Naive thymus-derived CD4-positive, alpha-beta T cell (primary cell): Measurements from ENCODE around the gene JMJD1C. TPM values are rescaled to one million over a fixed set of nuclear protein-coding genes. Genes with fewer than 3 reads are reported as not detected.
A peak's percentile ranks its signal among the peaks of the same experiment; 100 is the strongest.

ENCODE experiments used
- ATAC-seq: fragments of 150-1000 bp; cut with Tn5 transposase; 2 replicates; pipeline ENCODE4 v1.10.0; 2021; ENCODE audit warnings: mild to moderate bottlenecking, moderate library complexity
- CTCF ChIA-PET: fragments of 350-600 bp; sonication (Branson Sonifier 250); formaldehyde crosslinking; loops from one replicate; lab custom pipeline; 2021; ENCODE audit warnings: antibody characterized with exemption; lab: Charles Lee
- POLR2A ChIA-PET: fragments of 350-600 bp; sonication (Branson Sonifier 250); formaldehyde crosslinking; loops from one replicate; lab custom pipeline; 2021; ENCODE audit warnings: antibody characterized with exemption, inconsistent platforms; lab: Charles Lee
- DNase-seq, 9 donors: peaks; one replicate each; pipeline versions ENCODE4 v3.0.0 to v3.0.0-alpha.2; 2020 to 2022; ENCODE audit warnings: mixed read lengths in 1 of 9
- H3K27ac ChIP-seq: one replicate; pipeline ENCODE4 v1.7.0; 2013; ENCODE audit warnings: mild to moderate bottlenecking, low read depth, low read length, moderate library complexity
- H3K27me3 ChIP-seq, 2 donors: one replicate each; pipeline ENCODE4 v1.7.0; 2013; ENCODE audit warnings: low read length in 2 of 2, mild to moderate bottlenecking in 2 of 2, moderate library complexity in 2 of 2; ENCODE audit not compliant: control insufficient read depth in 2 of 2, insufficient read depth in 2 of 2
- H3K36me3 ChIP-seq, 3 experiments: 1 replicate in 2 of 3; 2 replicates in 1 of 3; pipeline ENCODE4 v1.7.0; 2013; ENCODE audit warnings: low read length in 3 of 3, mild to moderate bottlenecking in 3 of 3, moderate library complexity in 1 of 3; ENCODE audit not compliant: insufficient read depth in 3 of 3, control insufficient read depth in 2 of 3
- H3K4me1 ChIP-seq, 2 donors: one replicate each; pipeline ENCODE4 v1.7.0; 2013; ENCODE audit warnings: low read length in 2 of 2, mild to moderate bottlenecking in 2 of 2, moderate library complexity in 1 of 2; ENCODE audit not compliant: control insufficient read depth in 2 of 2, insufficient read depth in 2 of 2
- H3K4me3 ChIP-seq: 2 replicates; pipeline ENCODE4 v1.7.0; 2013; ENCODE audit warnings: mild to moderate bottlenecking, low read length
- H3K9me3 ChIP-seq, 3 experiments: 1 replicate in 2 of 3; 2 replicates in 1 of 3; pipeline ENCODE4 v1.7.0; 2013; ENCODE audit warnings: low read length in 3 of 3; ENCODE audit not compliant: control insufficient read depth in 2 of 3
- H3K27ac Mint-ChIP-seq, 9 donors: one replicate each; pipeline ENCODE4 v1.8.0; 2020 to 2022; ENCODE audit warnings: mixed read lengths in 9 of 9, mild to moderate bottlenecking in 8 of 9, moderate library complexity in 5 of 9, inconsistent platforms in 2 of 9
- H3K27me3 Mint-ChIP-seq, 5 donors: one replicate each; pipeline ENCODE4 v1.8.0; 2021 to 2022; ENCODE audit warnings: mixed read lengths in 5 of 5, mild to moderate bottlenecking in 1 of 5
- H3K36me3 Mint-ChIP-seq, 5 donors: one replicate each; pipeline ENCODE4 v1.8.0; 2020 to 2022; ENCODE audit warnings: mixed read lengths in 5 of 5, mild to moderate bottlenecking in 3 of 5, inconsistent platforms in 1 of 5
- H3K4me1 Mint-ChIP-seq, 7 donors: one replicate each; pipeline ENCODE4 v1.8.0; 2020 to 2022; ENCODE audit warnings: mixed read lengths in 7 of 7, mild to moderate bottlenecking in 3 of 7, inconsistent platforms in 1 of 7
- H3K4me3 Mint-ChIP-seq, 10 donors: one replicate each; pipeline ENCODE4 v1.8.0; 2020 to 2022; ENCODE audit warnings: mild to moderate bottlenecking in 10 of 10, mixed read lengths in 10 of 10, moderate library complexity in 6 of 10, inconsistent platforms in 2 of 10
- H3K9me3 Mint-ChIP-seq, 11 donors: one replicate each; pipeline ENCODE4 v1.8.0; 2020 to 2022; ENCODE audit warnings: mixed read lengths in 11 of 11, mild to moderate bottlenecking in 4 of 11, inconsistent platforms in 1 of 11, moderate library complexity in 1 of 11
- intact Hi-C, 2 donors: fragments of 100-400 bp; cut with micrococcal nuclease; formaldehyde crosslinking; loops; one replicate each; pipeline ENCODE4 v1.15.1; 2023
- polyA plus RNA-seq, 2 donors: library from polyadenylated mRNA; unstranded; fragments of 300-500 nt; fragmentation: Illumina TruSeq; gene quantifications; one replicate each; pipeline ENCODE4 v1.2.3, GENCODE V29; 2021
- total RNA-seq, 6 experiments: library from RNA in 5 of 6; stranded (reverse) in 5 of 6; gene quantifications; 1 replicate in 5 of 6; 2 replicates in 1 of 6; pipeline ENCODE4 v1.2.3 and lab custom pipeline; 2021 to 2026

Gene JMJD1C
- total and polyA plus RNA-seq, 7 experiments from 2014 or later: 59.0 to 331 (median 120) TPM

DNA sequence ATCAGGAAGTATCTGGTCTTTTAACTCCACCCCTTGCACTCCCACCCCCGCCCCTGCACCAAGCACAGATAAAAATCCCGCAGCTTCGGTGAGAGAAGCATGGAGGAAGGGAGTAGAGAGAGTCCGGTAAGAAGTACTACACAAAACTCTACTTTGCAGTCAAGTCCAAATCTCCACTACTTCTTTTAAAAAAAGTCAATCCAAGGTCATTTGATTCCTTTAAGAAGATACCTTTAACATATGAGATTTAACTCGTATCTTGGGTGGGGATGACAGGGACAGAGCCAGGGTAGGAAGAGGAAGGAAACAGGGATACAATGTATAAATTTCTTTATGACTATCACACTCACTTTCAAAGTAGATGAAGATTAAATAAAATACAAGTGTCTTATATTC lies 200.6 kb downstream of the JMJD1C start:
- Mint-ChIP-seq H3K9me3 (no peaks in the 10 kb centered on the region), H3K36me3 (peaks cover 0 to 23% (median 11%) of the 10 kb centered on the region in 5 donors), H3K4me1 (peaks cover 24 to 53% (median 34%) of the 10 kb centered on the region in 7 donors), H3K27ac (peak overlapping the region; percentile 78 to 98 (median 92)), H3K4me3 (peak overlapping the region; percentile 90 to 99 (median 96)), H3K27me3 (no peaks in the 10 kb centered on the region)
- ChIA-PET CTCF (interaction anchor here (0.6 to 1.0 kb wide), 2 partner anchors 9 to 193 kb away, joined by 3 to 5 read pairs; no protein-coding TSS in a partner anchor), POLR2A (interaction anchor here (0.9 to 1.4 kb wide), 3 partner anchors 37 to 157 kb away, joined by 3 to 7 read pairs (median 4); no protein-coding TSS in a partner anchor)
- no peaks in the 10 kb centered on the region for H3K36me3 ChIP-seq
- H3K4me3 ChIP-seq: peak overlapping the region; percentile 85
- no peaks in the 10 kb centered on the region for H3K27me3 ChIP-seq
- intact Hi-C loops: loop anchor here (5.0 to 10.0 kb wide), 6 partner anchors 77 to 1363 kb away; partner anchors contain the start of gene ARID5B (in 1 of the 2)
- no peak for ATAC-seq
- peak in 2 of 9 donors; percentile 25 to 40 for DNase-seq
- peaks cover 27 to 35% of the 10 kb centered on the region in 2 donors for H3K4me1 ChIP-seq
- peak overlapping the region; percentile 91 for H3K27ac ChIP-seq
- H3K9me3 ChIP-seq: no peaks in the 10 kb centered on the region

DNA sequence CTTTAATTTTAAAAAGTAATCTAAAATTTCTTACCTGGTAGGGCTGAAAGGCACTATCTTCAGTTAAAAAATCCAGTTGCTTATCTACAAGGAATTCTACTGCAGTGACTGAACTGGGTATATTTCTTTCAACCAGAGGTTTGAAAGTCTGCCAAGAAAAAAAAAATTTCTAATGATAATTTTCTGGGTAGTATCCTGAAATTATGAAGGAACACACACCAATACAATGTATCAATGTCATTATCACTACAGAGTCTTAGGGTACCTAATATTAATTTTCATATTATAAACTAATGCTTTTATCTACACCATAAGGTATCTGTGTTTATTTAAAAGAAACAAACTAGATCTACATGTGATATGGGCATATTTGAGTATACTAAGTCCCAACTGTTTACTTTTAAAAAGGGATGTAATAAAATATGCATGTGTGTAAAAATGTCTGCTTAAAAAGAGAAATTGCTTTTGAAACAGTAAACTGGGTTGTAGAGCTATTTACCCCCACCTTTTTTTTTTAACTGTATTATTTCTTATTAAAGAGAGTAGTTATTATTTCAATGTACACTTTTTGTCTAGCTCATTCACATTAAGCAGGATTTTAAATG lies 201.1 kb downstream of the JMJD1C start:
- Mint-ChIP-seq H3K36me3 (peaks cover 0 to 23% (median 13%) of the 10 kb centered on the region in 5 donors), H3K27me3 (no peaks in the 10 kb centered on the region), H3K9me3 (no peaks in the 10 kb centered on the region), H3K4me3 (peak overlapping the region; percentile 90 to 99 (median 96)), H3K27ac (peak overlapping the region; percentile 78 to 98 (median 92)), H3K4me1 (peaks cover 24 to 57% (median 39%) of the 10 kb centered on the region in 7 donors)
- Histone ChIP-seq H3K4me1 (peaks cover 29 to 38% of the 10 kb centered on the region in 2 donors), H3K9me3 (no peaks in the 10 kb centered on the region), H3K27me3 (no peaks in the 10 kb centered on the region), H3K36me3 (no peaks in the 10 kb centered on the region), H3K4me3 (peak overlapping the region; percentile 85), H3K27ac (peak overlapping the region; percentile 91)
- ChIA-PET POLR2A (interaction anchor here (1.1 to 1.4 kb wide), 2 partner anchors 40 to 157 kb away, joined by 3 to 4 read pairs; no protein-coding TSS in a partner anchor), CTCF (interaction anchor here (1.0 kb wide), 1 partner anchor 8 kb away, joined by 5 read pairs; no protein-coding TSS in a partner anchor)
- DNase-seq: no peak
- ATAC-seq: no peak
- intact Hi-C loops: loop anchor here (5.0 to 10.0 kb wide), 6 partner anchors 78 to 1362 kb away; partner anchors contain the start of gene ARID5B (in 1 of the 2)

DNA sequence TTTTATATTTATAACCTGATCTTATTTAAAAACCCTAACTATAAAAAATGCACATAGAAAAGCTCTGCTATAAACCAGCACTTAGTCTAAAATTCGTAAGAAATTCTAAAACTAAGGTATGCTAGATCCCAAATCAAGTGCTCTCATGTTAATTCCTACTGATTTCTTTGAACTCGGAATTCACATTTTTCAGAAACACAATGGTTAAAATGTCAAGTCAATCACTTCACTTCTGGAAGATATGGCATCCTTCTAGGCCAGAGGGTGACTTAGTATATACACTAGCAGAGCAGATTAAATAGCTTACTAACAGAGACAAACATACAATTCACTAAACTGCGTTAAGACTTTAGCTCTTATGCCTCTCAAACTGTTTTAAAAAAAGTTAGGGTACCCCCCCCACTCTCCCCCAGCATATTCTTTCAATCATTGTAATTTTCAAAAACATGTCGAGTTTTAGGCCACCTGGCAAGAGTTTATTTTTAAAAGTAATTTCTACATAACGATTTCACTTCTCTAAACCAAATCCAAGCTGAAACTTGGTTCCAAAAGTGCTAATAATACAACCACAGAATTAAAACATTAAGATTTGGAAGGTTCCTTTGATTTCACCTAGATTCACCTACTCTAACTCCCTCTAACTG lies 203.2 kb downstream of the JMJD1C start:
- intact Hi-C loops: loop anchor here (1.0 to 10.0 kb wide), 2 partner anchors 10 to 628 kb away; no protein-coding TSS in a partner anchor
- H3K9me3 Mint-ChIP-seq: no peaks in the 10 kb centered on the region
- CTCF ChIA-PET: no interaction called here
- Histone ChIP-seq H3K27me3 (no peaks in the 10 kb centered on the region), H3K36me3 (no peaks in the 10 kb centered on the region), H3K4me3 (peak overlapping the region; percentile 18), H3K9me3 (no peaks in the 10 kb centered on the region), H3K4me1 (peaks cover 47% of the 10 kb centered on the region in 2 donors), H3K27ac (no peak overlapping the region)
- H3K27me3 Mint-ChIP-seq: no peaks in the 10 kb centered on the region
- POLR2A ChIA-PET: interaction anchor here (0.6 to 1.5 kb wide), 5 partner anchors 12 to 371 kb away, joined by 3 to 6 read pairs (median 4); no protein-coding TSS in a partner anchor
- peak overlapping the region; percentile 32 to 77 (median 68) for H3K4me3 Mint-ChIP-seq
- DNase-seq (no peak), ATAC-seq (no peak)
- peaks cover 0 to 31% (median 24%) of the 10 kb centered on the region in 5 donors for H3K36me3 Mint-ChIP-seq
- peak overlapping the region in 8 of 9 donors; percentile 11 to 77 (median 62) for H3K27ac Mint-ChIP-seq
- H3K4me1 Mint-ChIP-seq: peaks cover 46 to 74% (median 58%) of the 10 kb centered on the region in 7 donors

DNA sequence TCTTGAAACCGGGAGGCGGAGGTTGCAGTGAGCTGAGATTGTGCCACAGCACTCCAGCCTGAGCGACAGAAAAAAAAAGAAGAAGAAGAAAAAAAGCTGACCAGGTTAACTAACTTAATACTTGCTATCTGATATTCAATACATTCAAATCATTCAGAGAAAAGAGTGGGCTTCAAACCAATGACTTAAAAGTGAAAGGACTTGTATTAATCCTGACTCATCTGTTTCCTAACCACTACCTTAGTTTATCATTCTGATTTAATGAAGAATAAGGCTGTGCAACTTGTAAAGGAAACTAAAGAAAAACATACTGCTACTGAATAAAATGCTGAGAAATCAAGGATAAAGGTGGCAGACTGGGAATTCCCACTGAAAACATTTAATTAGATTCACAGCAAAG lies 204.3 kb downstream of the JMJD1C start:
- no peak overlapping the region for H3K27ac ChIP-seq
- no peaks in the 10 kb centered on the region for H3K36me3 ChIP-seq
- no peaks in the 10 kb centered on the region for H3K27me3 ChIP-seq
- H3K4me1 ChIP-seq: peaks cover 52 to 53% of the 10 kb centered on the region in 2 donors
- ChIA-PET POLR2A (interaction anchor here (0.7 to 1.3 kb wide), 3 partner anchors 38 to 410 kb away, joined by 3 read pairs; no protein-coding TSS in a partner anchor), CTCF (no interaction called here)
- Mint-ChIP-seq H3K36me3 (peaks cover 0 to 34% (median 27%) of the 10 kb centered on the region in 5 donors), H3K27ac (peak overlapping the region in 7 of 9 donors; percentile 14 to 71 (median 54)), H3K4me1 (peaks cover 53 to 84% (median 66%) of the 10 kb centered on the region in 7 donors), H3K27me3 (no peaks in the 10 kb centered on the region), H3K9me3 (no peaks in the 10 kb centered on the region), H3K4me3 (peak overlapping the region; percentile 31 to 79 (median 65))
- ATAC-seq (no peak), DNase-seq (no peak)
- no peaks in the 10 kb centered on the region for H3K9me3 ChIP-seq
- peak overlapping the region; percentile 15 for H3K4me3 ChIP-seq
- intact Hi-C loops: loop anchor here (10.0 kb wide), 1 partner anchor 627 kb away; no protein-coding TSS in a partner anchor

DNA sequence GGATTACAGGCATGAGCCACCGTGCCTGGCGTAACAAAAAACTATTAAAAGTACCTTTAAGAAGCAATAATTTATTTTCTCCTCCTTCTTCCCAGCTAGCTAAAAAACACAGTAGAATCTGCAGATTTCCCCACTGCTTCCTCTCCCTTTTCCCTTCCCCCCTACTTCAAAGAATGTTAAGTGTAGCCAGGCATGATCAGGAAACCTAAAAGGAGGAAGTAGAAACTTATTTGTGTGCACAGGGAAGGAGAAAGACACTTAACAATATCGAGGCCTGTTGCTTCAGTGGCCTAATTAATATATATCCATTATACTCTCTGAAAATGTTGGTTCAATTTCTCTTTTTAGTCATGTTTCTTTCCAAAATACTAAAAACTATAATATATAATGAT lies 204.9 kb downstream of the JMJD1C start:
- peaks cover 0 to 35% (median 29%) of the 10 kb centered on the region in 5 donors for H3K36me3 Mint-ChIP-seq
- H3K4me3 ChIP-seq: no peak overlapping the region

More for the DNA sequence above, 204.9 kb downstream of the JMJD1C start:
- peaks cover 57 to 90% (median 72%) of the 10 kb centered on the region in 7 donors for H3K4me1 Mint-ChIP-seq
- H3K4me3 Mint-ChIP-seq: peak overlapping the region; percentile 43 to 81 (median 70)
- ChIA-PET POLR2A (interaction anchor here (1.3 to 2.2 kb wide), 2 partner anchors 8 to 38 kb away, joined by 3 to 5 read pairs; no protein-coding TSS in a partner anchor), CTCF (no interaction called here)
- no peak overlapping the region for H3K27ac ChIP-seq
- H3K36me3 ChIP-seq: no peaks in the 10 kb centered on the region
- H3K9me3 Mint-ChIP-seq: no peaks in the 10 kb centered on the region
- H3K27ac Mint-ChIP-seq: peak overlapping the region in 7 of 9 donors; percentile 18 to 66 (median 52)
- intact Hi-C loops: loop anchor here (10.0 kb wide), 1 partner anchor 626 kb away; no protein-coding TSS in a partner anchor
- no peak for ATAC-seq
- peaks cover 55 to 57% of the 10 kb centered on the region in 2 donors for H3K4me1 ChIP-seq
- no peaks in the 10 kb centered on the region for H3K27me3 Mint-ChIP-seq
- H3K9me3 ChIP-seq: no peaks in the 10 kb centered on the region
- no peak for DNase-seq
- no peaks in the 10 kb centered on the region for H3K27me3 ChIP-seq
